Sigmoid colon (tissue), 7 donors: ENCODE data around the gene PGM5. TPM values are rescaled to one million over a fixed set of nuclear protein-coding genes. Genes with fewer than 3 reads are reported as not detected.

Source experiments
- DNase-seq: peaks from one replicate; pipeline ENCODE4 v3.0.0-alpha.2; 2019
- H3K27ac ChIP-seq, 4 donors: fragments of 200-600 bp; sonication (generic); one replicate each; pipeline ENCODE4 v1.5.1; 2016 to 2019; ENCODE audit warnings: mild to moderate bottlenecking in 1 of 4
- H3K27me3 ChIP-seq, 3 donors: fragments of 200-600 bp; sonication (generic); one replicate each; pipeline ENCODE4 v1.5.1; 2019; ENCODE audit warnings: mild to moderate bottlenecking in 1 of 3
- H3K36me3 ChIP-seq, 4 donors: fragments of 200-600 bp; sonication (generic); one replicate each; pipeline ENCODE4 v1.5.1; 2016 to 2019
- H3K4me1 ChIP-seq, 4 donors: fragments of 200-600 bp; sonication (generic); one replicate each; pipeline ENCODE4 v1.5.1; 2017 to 2019
- H3K4me3 ChIP-seq, 4 donors: fragments of 200-600 bp; sonication (generic); one replicate each; pipeline ENCODE4 v1.5.1; 2017 to 2019; ENCODE audit warnings: mild to moderate bottlenecking in 2 of 4, moderate library complexity in 1 of 4
- H3K9me3 ChIP-seq, 4 donors: fragments of 200-600 bp in 3 of 4; sonication (generic) in 3 of 4; one replicate each; pipeline versions ENCODE4 v1.5.1 to v1.6.1; 2013 to 2019
- CTCF ChIP-seq, 4 experiments: fragments of 450-650 bp in 3 of 4; fragments of 200-600 bp in 1 of 4; IDR thresholded peaks; one replicate each; pipeline ENCODE4 v1.5.1; 2016 to 2019; ENCODE audit warnings: antibody characterized with exemption in 4 of 4, mild to moderate bottlenecking in 3 of 4, moderate library complexity in 2 of 4
- EP300 ChIP-seq, 4 donors: sonication (generic); formaldehyde crosslinking; IDR thresholded peaks; one replicate each; pipeline ENCODE4 v1.6.1; 2017; ENCODE audit warnings: antibody characterized with exemption in 4 of 4
- POLR2A ChIP-seq, 2 donors: fragments of 450-650 bp; IDR thresholded peaks; one replicate each; pipeline ENCODE4 v1.6.1; 2016; ENCODE audit warnings: antibody characterized with exemption in 2 of 2, mild to moderate bottlenecking in 2 of 2, moderate library complexity in 2 of 2
- POLR2AphosphoS5 ChIP-seq, 4 donors: sonication (generic); formaldehyde crosslinking; IDR thresholded peaks; one replicate each; pipeline ENCODE4 v1.6.1; 2017; ENCODE audit warnings: antibody characterized with exemption in 4 of 4
- WGBS, 2 donors: extraction: QIAGEN DNeasy Blood & Tissue Kit; methylation state at CpG; one replicate each; pipeline ENCODE4 v1.1.7; 2013; 5-methylcytosine and 5-hydroxymethylcytosine counted together
- intact Hi-C: fragments of 100-400 bp; cut with DNase I; formaldehyde crosslinking; loops from one replicate; pipeline ENCODE4 v1.15.1; 2023
- polyA plus RNA-seq, 3 donors: library from polyadenylated mRNA; stranded (reverse); fragments of 200-250 nt; gene quantifications; one replicate each; pipeline ENCODE4 v1.2.3, GENCODE V29; 2013
- total RNA-seq, 4 donors: library from RNA; depleted of rRNA; stranded (reverse); fragments of >200 nt; gene quantifications; one replicate each; pipeline ENCODE4 v1.1.0, GENCODE V29; 2016
- donor health status: healthy with polysubstance abuse.
- donor health status: Bipolar disorder and iron deficiency.
- donor health status: healthy.

Gene PGM5
- total and polyA plus RNA-seq, 7 donors: 3.9 to 670 (median 547) TPM

GRCh38 chr9:68533678-68534077 lies 177.3 kb downstream of the PGM5 start:
- Histone ChIP-seq H3K27me3 (no peaks in the 10 kb centered on the region), H3K9me3 (no peaks in the 10 kb centered on the region), H3K4me1 (peaks cover 0 to 79% (median 65%) of the 10 kb centered on the region in 4 donors), H3K4me3 (no peak overlapping the region), H3K36me3 (peaks cover 6 to 34% (median 16%) of the 10 kb centered on the region in 4 donors), H3K27ac (peak overlapping the region in 3 of 4 donors; percentile 80 to 88 (median 86))
- WGBS, 2 donors: 87 to 89% methylated on average over 3 of the region's 3 CpGs
- DNase-seq: no peak
- intact Hi-C loops: no loop called here
- TF ChIP-seq POLR2AphosphoS5 (IDR thresholded peaks at IDR 0.05) (peak in 1 of 4 donors; percentile 49), CTCF (IDR thresholded peaks at IDR 0.05) (no peak)

DNA sequence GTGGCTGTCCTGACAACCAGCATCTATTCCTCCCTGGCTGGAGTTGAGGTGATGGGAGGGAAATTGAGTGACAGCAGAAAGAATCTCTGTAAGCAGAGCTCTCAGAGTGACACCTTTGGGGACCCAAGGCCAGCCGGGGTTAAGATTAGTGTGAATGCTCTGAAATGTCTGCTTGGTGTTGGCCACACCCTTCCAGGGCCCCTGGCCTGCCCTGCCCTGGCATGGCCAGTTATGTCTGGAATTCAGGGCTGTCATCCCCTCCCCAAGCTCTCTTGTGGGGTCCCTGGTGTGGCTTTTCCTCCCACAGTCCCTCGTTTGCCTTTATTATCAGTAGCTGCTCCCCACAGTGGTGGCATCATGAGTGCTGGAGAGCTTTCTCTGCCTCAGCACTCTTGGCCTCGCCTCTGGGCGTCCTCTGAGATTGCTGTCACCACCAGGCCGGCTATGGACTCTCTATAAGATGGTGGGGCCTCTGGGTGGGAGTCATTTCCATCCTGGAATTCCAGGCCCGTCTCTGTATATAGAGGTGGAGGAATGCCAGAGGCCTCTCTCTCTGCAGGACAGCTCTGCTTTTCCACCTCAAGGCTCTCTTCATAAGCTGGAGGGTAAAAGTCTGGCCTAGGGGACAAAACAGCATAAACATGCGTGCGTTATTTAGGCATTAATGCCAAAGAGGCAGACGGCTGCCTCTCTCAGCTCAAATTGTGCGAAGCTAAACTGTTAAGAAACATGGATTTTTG lies 180.6 kb downstream of the PGM5 start:
- Histone ChIP-seq H3K4me3 (no peak overlapping the region), H3K4me1 (peaks cover 0 to 78% (median 66%) of the 10 kb centered on the region in 4 donors), H3K36me3 (peaks cover 0 to 3% (median under 1%) of the 10 kb centered on the region in 4 donors), H3K27me3 (no peaks in the 10 kb centered on the region), H3K27ac (peak overlapping the region; percentile 68 to 88 (median 83)), H3K9me3 (no peaks in the 10 kb centered on the region)
- intact Hi-C loops: no loop called here
- no peak for DNase-seq
- WGBS, 2 donors: 84 to 87% methylated on average over 10 of the region's 10 CpGs
- TF ChIP-seq CTCF (IDR thresholded peaks at IDR 0.05) (no peak), POLR2AphosphoS5 (IDR thresholded peaks at IDR 0.05) (no peak), POLR2A (IDR thresholded peaks at IDR 0.05) (no peak), EP300 (IDR thresholded peaks at IDR 0.05) (no peak)

DNA sequence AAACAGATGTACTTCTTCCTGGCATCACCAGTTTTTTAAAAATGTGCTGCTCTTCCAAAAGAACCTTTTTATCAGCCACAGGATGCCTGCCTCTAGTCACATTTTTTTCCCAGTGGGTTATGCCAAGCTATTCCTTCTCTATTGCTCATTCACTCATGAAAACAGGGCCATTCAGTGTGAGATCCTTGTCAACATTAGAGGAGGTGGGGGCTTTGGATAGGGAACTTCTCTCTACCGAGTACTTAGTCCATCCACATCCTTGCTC lies 181.1 kb downstream of the PGM5 start:
- Histone ChIP-seq H3K4me3 (no peak overlapping the region), H3K4me1 (peaks cover 0 to 78% (median 67%) of the 10 kb centered on the region in 4 donors), H3K36me3 (no peaks in the 10 kb centered on the region), H3K9me3 (no peaks in the 10 kb centered on the region), H3K27me3 (no peaks in the 10 kb centered on the region), H3K27ac (peak overlapping the region; percentile 68 to 88 (median 83))
- TF ChIP-seq EP300 (IDR thresholded peaks at IDR 0.05): no peak
- DNase-seq: no peak
- WGBS, 2 donors: 88 to 91% methylated on average over 1 of the region's 1 CpG
- intact Hi-C loops: no loop called here

DNA sequence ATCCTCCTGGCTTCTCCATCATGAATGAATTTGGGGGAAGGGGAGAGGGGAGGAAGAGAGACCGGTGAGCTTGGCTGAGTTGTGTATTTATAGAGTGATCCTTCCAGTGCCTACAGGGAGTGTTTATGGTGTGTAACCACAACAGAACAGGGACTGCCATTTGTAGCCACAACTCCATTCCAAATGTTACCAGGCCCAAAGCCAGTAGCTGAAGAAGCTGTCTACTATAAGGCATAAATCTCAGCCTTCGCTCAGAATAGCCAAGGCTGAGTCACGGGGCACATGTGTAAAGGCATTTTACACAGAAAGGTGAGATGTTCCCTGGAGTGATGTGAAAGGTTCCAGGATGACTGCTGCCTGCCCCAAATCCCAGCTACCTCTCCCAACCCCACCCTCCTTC lies 181.8 kb downstream of the PGM5 start:
- Histone ChIP-seq H3K27ac (peak overlapping the region; percentile 68 to 88 (median 83)), H3K4me1 (peaks cover 0 to 73% (median 65%) of the 10 kb centered on the region in 4 donors), H3K9me3 (no peaks in the 10 kb centered on the region), H3K27me3 (no peaks in the 10 kb centered on the region), H3K36me3 (no peaks in the 10 kb centered on the region), H3K4me3 (no peak overlapping the region)
- intact Hi-C loops: no loop called here
- 55 to 80% methylated on average over 3 of the region's 3 CpGs for WGBS, 2 donors
- DNase-seq: peak; percentile 85
- TF ChIP-seq POLR2AphosphoS5 (IDR thresholded peaks at IDR 0.05) (peak; percentile 67 to 86 (median 82)), EP300 (IDR thresholded peaks at IDR 0.05) (peak; percentile 5 to 84 (median 62)), CTCF (IDR thresholded peaks at IDR 0.05) (no peak)

DNA sequence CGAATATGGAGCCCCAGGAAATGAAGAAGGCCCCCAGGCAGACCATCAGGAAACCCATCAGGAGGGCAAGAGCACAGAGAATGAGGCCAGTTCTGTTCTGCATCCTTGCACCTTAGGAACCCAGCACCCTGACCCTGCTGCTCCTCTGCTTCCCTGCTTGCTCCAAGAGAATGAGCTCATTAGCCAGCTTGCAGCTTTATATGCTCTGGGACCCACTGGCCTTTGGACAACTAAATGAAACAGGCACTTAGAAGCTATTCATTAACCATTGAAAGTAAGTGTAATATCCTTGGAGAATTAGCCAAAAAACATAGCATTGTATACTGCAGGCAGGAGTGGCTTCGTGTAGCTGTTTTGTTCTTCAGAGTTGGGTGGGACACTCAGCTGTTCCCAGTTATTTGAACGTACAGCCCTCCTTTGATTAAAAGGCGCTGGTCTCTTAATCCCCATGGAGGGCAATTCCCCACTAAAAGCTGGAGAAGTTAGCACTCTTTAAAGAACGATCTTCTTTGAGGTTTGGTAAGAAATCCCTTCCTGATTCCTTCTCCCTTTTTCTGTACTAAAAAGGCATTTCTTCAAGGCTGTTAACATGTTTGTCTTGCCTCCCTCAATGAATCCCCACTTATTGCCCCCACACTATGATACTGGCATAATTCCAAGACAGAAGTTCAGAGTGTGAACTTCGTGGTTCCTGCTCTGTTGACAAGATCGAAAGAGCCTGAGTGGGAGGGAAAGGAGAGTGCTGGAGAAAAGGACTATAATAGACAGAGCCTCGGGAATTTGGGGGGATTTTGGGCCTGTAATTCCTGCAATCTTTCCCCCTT lies 184.5 kb downstream of the PGM5 start, which contains the start of gene TMEM252:
Gene TMEM252 (minus strand): TSS at position 172 of the 824 bp plus-strand sequence. CDS start 69 bp downstream, at position 103.
- no peaks in the 10 kb centered on the region for H3K36me3 ChIP-seq
- H3K27me3 ChIP-seq: no peaks in the 10 kb centered on the region
- H3K27ac ChIP-seq: peak within 1 kb of the TSS; percentile 39 to 88 (median 69)
- no peak within 1 kb of the TSS for H3K4me3 ChIP-seq
- no peaks in the 10 kb centered on the region for H3K9me3 ChIP-seq
- intact Hi-C loops: no loop called here
- WGBS, 2 donors: 10 to 39% methylated on average over 8 of the region's 8 CpGs
- DNase-seq: no peak
- TF ChIP-seq EP300 (IDR thresholded peaks at IDR 0.05) (no peak), POLR2AphosphoS5 (IDR thresholded peaks at IDR 0.05) (peak in 1 of 4 donors; percentile 36)
- H3K4me1 ChIP-seq: peaks cover 0 to 49% (median 47%) of the 10 kb centered on the region in 4 donors
